Measurements from ENCODE around the gene BCL7B. TPM values are rescaled to one million over a fixed set of nuclear protein-coding genes. Genes with fewer than 3 reads are reported as not detected.

The BCL7B gene
- total RNA-seq (10 to 100 TPM; 43.6 to 79.2 (median 66.5) TPM), polyA plus RNA-seq (10 to 100 TPM; 40.1 to 64.3 (median 43.2) TPM)
- long read RNA-seq, donor 1, transcript BCL7B-201 (6 exons, 1,975 nt): major isoform, 6 of 8 reads
- long read RNA-seq, donor 1, partial matches to known transcripts: 0 of 8 reads
- long read RNA-seq, donor 1, other reads (novel, unspliced or antisense): 0 of 8 reads
- long read RNA-seq, donor 2, transcript BCL7B-201 (6 exons, 1,975 nt): major isoform, 6 of 10 reads
- long read RNA-seq, donor 2, partial matches to known transcripts: 0 of 10 reads
- long read RNA-seq, donor 2, other reads (novel, unspliced or antisense): 0 of 10 reads

DNA sequence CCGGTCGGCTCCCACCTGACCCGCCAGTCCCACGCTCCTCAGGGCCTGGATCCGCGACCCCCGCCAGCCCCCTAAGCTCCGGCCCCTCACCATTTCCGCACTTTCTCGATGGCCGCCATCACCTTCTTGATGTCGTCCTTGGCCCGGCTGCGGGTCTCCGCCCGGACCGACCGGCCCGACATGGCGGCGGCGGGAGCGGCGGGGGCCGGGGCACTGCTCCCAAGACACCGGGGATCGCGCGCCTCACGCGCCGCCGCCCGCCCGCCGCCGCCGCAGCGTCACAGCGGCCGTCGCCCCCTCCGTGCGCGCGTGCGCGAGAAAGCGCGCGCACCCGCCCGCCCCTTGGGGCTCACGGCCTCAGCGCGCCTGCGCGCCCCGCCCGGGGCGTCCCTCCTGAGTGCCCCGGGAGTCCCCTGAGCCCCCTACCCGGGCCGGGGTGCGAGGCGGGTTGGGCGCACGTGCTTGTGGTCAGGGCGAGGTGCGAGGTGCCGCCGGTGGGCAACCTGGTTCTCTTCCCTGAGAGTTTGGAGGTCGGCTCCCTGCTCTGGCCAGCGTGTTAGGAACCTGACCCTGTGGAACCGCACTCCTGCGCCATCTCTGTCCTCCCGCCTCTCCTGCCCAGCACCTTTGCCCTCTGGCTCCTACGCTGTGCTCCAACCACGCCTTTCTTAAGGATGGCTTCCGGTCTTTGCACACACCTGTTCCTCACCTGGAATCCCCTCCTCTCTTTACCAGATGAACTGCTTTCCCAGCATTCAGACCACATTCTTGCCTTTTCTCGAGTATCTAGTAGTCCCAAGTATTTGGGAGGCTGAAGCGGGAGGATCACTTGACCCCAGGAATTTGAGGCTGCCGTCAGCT lies at the start of gene BCL7B:
TSS of gene BCL7B (minus strand) at position 294 of the 861 bp plus-strand sequence. CDS start at position 182, 112 bp downstream.
- intact Hi-C loops (cut with DNase I; ENCODE audit: low total_unique reads): no loop called here
- TF ChIP-seq POLR2A (IDR thresholded peaks at IDR 0.05) (peak; percentile 5 to 13 (median 12)), POLR2AphosphoS5 (IDR thresholded peaks at IDR 0.05) (peak; percentile 83 to 84 (median 84))
- TF ChIP-seq, protein P1, sequence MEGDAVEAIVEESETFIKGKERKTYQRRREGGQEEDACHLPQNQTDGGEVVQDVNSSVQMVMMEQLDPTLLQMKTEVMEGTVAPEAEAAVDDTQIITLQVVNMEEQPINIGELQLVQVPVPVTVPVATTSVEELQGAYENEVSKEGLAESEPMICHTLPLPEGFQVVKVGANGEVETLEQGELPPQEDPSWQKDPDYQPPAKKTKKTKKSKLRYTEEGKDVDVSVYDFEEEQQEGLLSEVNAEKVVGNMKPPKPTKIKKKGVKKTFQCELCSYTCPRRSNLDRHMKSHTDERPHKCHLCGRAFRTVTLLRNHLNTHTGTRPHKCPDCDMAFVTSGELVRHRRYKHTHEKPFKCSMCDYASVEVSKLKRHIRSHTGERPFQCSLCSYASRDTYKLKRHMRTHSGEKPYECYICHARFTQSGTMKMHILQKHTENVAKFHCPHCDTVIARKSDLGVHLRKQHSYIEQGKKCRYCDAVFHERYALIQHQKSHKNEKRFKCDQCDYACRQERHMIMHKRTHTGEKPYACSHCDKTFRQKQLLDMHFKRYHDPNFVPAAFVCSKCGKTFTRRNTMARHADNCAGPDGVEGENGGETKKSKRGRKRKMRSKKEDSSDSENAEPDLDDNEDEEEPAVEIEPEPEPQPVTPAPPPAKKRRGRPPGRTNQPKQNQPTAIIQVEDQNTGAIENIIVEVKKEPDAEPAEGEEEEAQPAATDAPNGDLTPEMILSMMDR (IDR thresholded peaks at IDR 0.05 in 8 of 11, conservative IDR thresholded peaks at IDR 0.05 in 3 of 11): peak in 1 of 11 experiments; percentile 7
- H3K36me3 ChIP-seq: peaks cover 0 to 25% (median 14%) of the 10 kb centered on the region in 6 donors
- H3K9me3 ChIP-seq: no peaks in the 10 kb centered on the region
- H3K27me3 ChIP-seq (replicated peaks in 1 of 7): no peaks in the 10 kb centered on the region
- peak within 1 kb of the TSS; percentile 35 to 77 (median 68) for H3K4me3 ChIP-seq
- H3K27ac ChIP-seq: peak within 1 kb of the TSS; percentile 90 to 100 (median 99)
- 4 to 13% (median 7%) methylated on average over 28 to 83 of the region's 83 CpGs for WGBS, 5 donors
- DNase-seq: peak; percentile 94
- H3K4me1 ChIP-seq: peaks cover 11 to 50% (median 31%) of the 10 kb centered on the region in 6 donors

DNA sequence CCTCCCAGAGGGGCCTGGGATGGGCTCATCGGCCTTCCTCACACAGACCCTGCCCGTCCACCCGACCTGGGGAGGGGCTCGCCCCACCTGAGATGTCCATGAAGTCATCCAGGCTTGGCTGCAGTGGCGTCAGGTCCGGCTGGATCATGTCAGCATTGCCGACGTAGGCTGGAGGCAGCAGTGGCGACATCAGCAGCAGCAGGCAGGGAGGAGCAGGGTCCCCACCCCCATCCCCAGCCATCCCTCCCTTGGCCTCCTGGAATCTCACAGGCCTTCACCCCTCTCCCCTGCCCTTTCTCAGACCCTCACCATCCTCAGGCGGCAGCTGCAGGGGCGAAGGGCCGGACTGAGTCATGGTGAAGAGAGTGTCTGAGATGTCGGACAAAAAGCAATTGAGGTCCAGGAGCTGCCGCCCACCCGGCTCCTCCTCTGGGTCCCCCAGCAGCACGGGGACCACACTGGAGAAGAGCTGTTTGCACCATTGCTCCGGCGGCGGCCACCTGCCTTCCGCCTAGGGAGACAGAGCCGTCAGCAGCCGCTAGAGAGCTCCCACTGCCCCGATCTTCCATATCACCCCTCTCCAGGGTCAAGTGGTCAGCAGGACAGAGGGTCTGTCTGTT lies 48.2 kb upstream of the BCL7B start:
- TF ChIP-seq, protein P1 (IDR thresholded peaks at IDR 0.05 in 8 of 11, conservative IDR thresholded peaks at IDR 0.05 in 3 of 11): no peak
- no peak for TF ChIP-seq POLR2AphosphoS5 (IDR thresholded peaks at IDR 0.05)
- TF ChIP-seq POLR2A (IDR thresholded peaks at IDR 0.05): no peak
- 64 to 79% (median 72%) methylated on average over 21 to 23 of the region's 23 CpGs for WGBS, 5 donors
- DNase-seq: no peak
- Histone ChIP-seq H3K9me3 (no peaks in the 10 kb centered on the region), H3K4me1 (peaks cover 0 to 11% (median 8%) of the 10 kb centered on the region in 6 donors), H3K36me3 (no peaks in the 10 kb centered on the region), H3K27me3 (replicated peaks in 1 of 7) (peaks cover 0 to 66% (median 20%) of the 10 kb centered on the region in 7 donors), H3K4me3 (no peak overlapping the region), H3K27ac (no peak overlapping the region)
- intact Hi-C loops (cut with DNase I; ENCODE audit: low total_unique reads): loop anchor here (2.0 to 10.0 kb wide), 2 partner anchors 123 to 249 kb away; no protein-coding TSS in a partner anchor

DNA sequence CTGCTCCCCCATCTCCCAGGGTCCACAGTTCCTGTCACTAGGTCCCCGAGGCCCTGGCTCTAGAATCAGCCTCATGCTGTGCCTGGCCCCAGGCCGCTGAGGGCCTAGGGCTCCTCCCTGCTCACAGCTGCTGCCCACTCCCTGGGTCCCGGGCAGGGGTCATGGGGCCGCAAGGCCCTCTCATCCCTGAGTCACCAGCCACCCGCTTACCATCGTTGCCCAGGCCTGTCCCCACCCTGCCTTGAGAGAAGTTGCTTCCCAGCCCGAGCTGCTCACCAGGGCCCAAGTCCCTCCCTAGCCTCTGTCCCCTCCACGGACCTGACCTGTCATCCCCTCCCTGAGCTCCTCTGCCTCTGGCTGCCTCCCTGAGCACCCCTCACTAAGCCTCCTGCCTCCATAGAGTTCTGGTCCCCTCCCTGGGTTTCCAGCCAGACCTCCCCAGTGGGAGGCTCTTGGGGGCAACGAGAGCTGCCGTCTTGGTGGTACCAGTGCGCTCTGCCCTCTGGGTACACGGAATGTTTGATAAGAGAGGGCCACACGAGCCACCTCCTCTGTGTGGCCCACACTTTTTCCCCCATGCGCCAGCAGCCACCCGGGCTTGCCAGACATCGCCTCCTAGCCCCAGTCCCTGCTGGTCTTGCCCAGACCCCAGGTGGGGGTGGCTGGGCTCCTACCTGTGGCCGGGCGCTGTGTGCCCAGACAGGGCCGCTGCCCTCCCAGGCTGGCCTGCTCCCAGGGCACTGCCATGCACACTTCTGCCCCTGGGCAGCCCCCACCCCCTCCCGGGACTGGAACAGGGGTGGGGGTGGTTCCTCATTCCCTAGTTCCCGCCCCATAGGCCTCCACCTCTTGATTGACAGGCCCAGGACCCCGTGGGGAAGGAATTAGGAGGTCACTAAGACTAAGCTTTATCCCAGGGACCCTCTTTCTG lies 45.5 kb upstream of the BCL7B start:
- Histone ChIP-seq H3K27me3 (replicated peaks in 1 of 7) (peaks cover 0 to 69% (median 20%) of the 10 kb centered on the region in 7 donors), H3K4me1 (peaks cover 0 to 11% (median 8%) of the 10 kb centered on the region in 6 donors), H3K9me3 (no peaks in the 10 kb centered on the region), H3K27ac (no peak overlapping the region), H3K4me3 (no peak overlapping the region), H3K36me3 (no peaks in the 10 kb centered on the region)
- 76 to 78% (median 76%) methylated on average over 18 to 22 of the region's 22 CpGs for WGBS, 5 donors
- no peak for DNase-seq
- no peak for TF ChIP-seq POLR2A (IDR thresholded peaks at IDR 0.05)
- TF ChIP-seq, protein P1 (IDR thresholded peaks at IDR 0.05 in 8 of 11, conservative IDR thresholded peaks at IDR 0.05 in 3 of 11): no peak
- no peak for TF ChIP-seq POLR2AphosphoS5 (IDR thresholded peaks at IDR 0.05)
- intact Hi-C loops (cut with DNase I; ENCODE audit: low total_unique reads): loop anchor here (10.0 kb wide), 1 partner anchor 252 kb away; no protein-coding TSS in a partner anchor

Measured in spleen (tissue), 13 donors.